Inflammatory macrophage treated with lipopolysaccharide for 4 hours (primary cell): ENCODE results near the gene MCC.
A peak's percentile ranks its signal among the peaks of the same experiment; 100 is the strongest.

ENCODE experiments used
- DNase-seq: peaks from one replicate; pipeline ENCODE4 v3.0.0-alpha.2; 2020

MCC gene

DNA sequence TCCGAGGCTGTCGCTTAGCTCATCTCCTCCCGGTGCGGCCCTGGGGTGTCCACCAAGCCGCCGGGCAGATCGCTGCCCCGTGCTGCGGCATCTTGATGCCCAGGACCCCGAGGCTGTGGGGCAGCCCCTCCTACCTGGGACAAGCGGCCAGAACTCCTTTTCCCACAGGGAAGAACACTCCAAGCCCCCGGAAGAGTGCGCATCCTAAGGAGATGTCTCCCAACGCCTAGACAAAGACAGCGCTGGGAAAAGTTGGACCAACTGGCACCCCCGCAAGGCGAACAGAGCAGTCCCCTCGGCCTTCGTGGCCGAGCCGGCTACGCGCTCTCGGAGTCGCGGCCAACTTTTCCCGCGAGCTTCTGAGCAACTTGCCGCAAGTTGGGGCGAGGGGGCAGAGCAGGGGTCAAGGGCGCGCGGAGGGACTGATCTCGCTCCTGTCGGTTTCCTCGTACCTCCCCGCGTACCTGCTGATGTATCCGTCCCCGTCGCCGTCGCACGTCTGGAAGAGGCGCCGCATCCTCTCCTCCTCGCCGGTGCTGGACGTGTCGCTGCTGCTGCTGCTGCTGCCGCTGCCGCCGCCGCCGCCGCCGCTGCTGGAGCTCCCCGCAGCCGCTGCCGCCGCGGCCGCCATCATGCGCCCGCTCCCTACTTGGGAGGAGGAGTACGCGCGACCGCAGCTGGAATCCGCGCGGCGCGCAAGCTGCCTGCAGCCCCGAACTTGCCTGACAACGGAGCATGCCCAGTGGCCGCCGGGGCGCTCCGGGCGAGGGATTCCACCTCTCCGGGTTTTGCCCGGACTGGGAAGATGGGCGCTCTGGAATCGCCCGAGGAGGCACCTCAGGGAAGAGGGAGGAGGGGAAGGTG is at the start of gene MCC:
TSS of gene MCC (minus strand) at position 673 of the 864 bp plus-strand sequence.
- peak; percentile 18 for DNase-seq

DNA sequence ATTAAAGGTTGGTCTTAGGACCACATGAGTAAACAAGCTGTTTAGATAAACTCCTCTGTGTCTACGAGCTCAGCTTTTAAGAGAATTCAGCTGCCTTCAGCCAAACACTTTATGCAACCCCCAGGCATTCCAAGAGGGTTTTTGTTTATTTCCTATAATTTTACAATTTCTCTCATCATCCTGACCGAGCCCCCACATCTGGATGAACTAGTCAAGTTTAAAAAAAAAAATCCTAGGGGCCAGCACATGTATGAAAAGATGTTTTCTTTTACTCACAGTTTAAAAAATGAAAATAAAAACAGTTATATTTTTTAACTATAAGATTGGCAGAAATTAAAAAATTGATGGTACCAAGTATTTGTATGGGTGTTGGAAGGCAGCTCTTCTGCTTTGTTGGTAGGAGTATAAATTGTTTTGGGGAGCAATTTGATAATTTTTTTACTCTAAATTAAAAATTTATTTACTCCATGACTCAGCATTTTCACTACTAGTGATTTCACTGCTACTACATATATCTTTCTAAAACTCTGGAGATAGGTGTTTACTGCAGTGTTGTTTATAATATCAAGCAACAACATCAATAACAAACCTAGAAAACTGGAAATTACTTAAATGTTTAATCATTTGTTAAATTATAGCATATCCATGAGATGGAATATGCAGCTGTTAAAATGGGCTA is 43.4 kb upstream of the MCC start:
- no peak for DNase-seq

DNA sequence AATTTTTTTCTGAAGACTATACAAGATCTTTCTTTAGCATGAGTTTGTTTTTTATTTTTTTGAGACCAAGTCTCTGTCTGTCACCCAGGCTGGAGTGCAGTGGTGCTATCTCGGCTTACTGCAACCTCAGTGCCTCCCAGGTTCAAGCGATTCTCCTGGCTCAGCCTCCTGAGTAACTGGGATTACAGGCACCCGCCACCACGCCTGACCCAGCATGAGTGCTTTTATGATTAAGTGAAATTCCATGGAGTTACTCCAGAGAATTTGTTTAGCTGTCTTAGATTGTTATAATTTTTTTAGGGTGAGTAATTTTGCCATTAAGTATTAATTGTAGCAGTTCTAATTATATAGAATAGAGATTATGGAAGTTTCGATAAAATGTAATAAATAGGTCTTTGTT is 39.5 kb upstream of the MCC start:
- no peak for DNase-seq

DNA sequence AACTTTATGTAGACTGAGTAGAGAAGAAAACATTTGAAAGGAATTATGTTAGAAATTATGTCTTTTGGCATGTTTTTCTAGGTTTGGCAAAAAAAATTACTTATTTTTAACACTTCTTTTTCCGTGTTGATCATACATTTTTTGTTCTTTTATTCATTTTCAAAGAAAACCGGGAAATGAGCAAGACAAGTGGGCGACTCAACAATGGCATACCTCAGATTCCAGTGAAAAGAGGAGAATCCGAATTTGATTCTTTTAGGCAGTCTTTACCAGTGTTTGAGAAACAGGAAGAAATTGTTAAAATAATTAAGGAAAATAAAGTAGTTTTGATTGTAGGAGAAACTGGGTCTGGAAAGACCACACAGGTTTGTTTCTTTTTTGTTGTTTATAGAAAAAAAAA is 38.2 kb upstream of the MCC start:
- no peak for DNase-seq

DNA sequence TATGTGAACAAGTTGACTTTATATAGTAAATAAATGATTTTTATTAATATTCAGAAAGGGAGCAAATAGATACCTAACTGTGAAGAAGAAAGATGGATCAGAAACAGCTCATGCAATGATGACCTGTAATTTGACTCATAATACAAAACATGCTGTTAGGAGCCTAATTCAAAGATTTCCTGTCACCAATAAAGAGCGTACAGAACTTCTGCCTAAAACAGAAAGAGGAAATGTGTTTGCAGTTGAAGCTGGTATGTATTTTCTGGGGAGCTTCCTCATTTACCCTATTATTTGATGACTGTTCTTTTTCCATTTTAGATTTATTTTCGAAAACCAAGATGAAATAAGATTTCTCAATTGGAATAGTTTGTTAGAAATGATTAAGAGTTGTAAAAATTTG is 36.7 kb upstream of the MCC start:
- peak; percentile 84 for DNase-seq

GRCh38 chr5:113523168-113523567 is 34.9 kb upstream of the MCC start:
- DNase-seq = no peak

- DNase-seq = no peak
These were observed 32.6 kb upstream of the MCC start for GRCh38 chr5:113520899-113521298.

DNA sequence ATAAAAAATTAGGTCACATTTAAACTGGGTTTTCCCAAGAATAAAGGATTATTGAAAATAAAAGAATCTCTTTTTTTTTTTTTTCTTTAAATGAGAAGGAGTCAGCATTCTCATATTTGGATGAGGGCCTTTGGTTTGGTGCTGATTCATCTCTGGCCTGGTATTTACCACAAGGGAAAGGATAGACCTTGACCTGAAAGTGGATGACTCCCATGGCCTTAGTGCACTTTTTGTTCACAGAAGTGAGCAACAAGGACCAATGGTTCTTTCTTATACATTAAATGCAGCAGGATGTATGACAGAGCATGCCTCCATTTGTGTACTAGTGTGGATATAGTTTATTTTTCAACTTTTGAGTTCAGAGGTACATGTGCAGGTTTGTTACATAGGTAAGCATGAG is 32.2 kb upstream of the MCC start:
- no peak for DNase-seq

DNA sequence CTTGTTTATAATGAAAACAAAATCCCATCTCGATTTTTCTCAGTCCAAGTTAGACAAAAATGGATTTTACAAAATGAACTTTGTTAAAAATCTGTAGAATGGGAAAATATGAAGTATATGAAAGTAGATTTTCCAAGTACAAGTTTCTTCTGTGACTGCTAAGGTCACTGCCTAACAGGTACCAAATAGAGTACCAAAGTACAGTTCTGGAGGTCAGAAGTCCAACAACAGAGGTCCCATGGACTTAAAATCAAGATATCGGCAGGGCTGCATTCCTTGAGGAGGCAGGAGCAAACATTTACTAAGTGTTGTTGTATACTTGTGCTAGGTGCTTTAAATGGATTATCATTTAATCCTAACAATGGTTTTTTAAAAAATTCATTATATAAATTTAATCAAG is 31.2 kb upstream of the MCC start:
- DNase-seq = no peak

- DNase-seq = no peak
These were observed 30.6 kb upstream of the MCC start for GRCh38 chr5:113518884-113519283.

DNA sequence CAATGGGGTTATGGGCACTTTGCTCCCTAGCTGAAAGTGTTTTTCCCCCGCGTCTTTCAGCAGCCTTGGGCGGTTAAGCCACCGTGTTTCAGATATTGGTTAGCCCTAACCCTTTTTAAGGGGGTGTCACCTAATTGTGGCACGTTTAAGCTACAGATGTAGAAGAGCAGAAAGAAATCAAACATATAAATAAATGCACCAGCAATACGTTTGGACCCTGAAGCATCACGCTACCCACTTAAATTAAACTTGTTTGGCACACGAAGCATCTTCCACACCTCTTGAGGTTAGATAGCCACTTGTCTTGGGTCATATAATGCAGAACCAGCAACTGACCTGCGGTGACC is 26.0 kb upstream of the MCC start:
- no peak for DNase-seq

DNA sequence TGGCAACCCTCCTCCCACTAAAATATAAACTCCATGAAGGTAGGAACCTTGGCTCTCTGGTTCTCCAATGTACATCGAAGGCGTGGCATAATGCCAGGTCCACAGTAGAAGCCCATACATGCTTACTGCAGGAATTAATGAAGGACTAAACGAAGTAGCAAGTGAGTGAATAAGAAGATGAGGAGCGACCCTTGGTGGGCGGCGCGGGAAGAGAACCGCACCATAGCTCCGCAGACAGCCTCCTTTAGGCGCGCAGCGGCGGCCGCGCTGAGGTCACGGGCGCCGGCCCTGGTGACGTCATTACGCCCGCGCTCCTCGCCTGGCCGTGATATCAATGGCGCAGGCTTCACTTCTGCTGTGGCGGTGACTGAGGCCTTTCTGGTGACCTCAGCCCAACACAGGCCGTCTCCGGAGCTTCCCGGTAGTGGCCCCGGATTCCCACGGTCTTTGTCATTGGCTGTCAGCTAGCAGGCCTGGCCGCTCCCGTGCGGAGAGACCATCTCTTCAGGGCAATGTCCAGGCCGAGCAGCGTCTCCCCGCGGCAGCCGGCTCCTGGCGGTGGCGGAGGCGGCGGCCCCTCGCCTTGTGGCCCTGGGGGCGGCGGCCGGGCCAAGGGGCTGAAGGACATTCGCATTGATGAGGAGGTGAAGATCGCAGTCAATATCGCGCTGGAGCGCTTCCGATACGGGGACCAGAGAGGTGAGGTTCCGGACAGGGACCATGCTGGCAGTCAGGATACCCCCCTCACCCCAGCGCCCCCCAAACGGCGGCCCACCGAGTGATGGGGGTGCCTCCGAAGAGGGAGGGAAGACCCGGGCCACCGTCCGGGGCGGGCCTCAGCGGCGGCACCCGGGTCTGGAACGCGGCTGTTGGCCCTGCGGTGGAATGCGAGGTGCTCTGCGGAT is 25.4 kb upstream of the MCC start, which contains the start of gene YTHDC2:
TSS of gene YTHDC2 (plus strand) at position 311 of the 905 bp plus-strand sequence. CDS start at position 513, 202 bp downstream.
- peak; percentile 96 for DNase-seq

DNA sequence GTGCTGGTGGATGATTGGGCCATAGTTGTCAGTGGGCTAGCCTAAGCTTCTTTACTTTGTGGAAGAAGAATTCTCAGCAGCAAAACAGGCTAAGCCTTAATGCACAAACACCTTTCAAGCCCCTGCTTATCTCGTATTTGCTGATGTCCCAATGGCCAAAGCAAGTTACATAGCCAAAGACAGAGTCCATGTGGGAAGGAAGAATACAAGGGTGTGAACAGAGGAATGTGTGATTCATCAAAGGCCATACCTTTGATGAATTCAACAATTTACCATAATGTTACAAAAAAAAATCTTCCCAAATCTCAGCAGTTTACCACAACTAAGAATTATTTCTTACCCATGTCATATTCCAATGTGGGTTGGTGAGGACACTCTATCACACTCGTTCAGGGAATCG is 24.1 kb upstream of the MCC start:
- DNase-seq = no peak

DNA sequence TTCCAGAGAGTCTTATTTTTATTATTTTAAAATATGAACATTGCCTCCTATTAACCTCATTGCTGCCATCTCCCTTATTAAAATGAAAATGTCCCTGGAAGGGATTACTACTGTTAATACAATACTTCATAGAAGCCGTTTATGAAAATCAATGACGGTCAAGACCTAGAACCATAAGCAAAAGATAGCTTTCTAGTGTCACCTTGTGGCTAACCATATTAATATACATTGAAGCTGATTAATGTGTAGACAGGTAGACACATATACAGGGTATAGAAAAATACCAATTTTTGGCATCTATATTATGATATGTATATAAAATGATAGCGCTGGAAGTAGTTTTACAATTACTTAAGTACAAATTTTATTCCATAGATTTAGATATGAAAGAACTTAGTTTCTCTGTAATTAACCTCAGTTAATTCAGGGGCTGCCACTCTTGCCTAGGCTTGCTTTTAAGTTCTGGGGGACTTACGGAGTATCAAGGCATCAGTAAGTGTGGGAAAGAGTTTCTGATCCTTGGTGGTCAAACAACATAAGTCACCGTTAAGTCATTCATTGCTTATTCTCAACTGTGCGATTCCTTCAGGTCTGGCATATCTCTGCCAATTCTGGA is 22.7 kb upstream of the MCC start:
- DNase-seq = peak; percentile 60

DNA sequence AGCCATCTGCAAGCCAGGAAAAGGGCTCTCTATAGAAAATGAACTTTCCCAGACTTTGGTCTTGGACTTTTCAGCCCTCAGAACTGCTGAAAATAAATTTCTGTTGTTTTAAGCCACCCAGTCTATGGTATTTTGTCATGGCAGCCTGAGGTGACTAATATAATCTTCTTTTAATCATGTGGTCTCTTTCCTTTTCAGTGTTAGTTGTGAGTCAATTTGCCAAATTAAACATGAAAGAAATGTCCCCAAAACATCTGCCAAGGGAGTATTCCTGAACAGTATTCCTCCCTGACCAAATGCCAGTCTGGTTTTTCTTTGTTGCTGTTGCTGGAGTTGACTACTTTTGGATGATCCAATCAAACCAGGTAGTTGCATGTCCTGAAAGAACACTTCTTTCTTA is 20.5 kb upstream of the MCC start:
- DNase-seq = no peak

DNA sequence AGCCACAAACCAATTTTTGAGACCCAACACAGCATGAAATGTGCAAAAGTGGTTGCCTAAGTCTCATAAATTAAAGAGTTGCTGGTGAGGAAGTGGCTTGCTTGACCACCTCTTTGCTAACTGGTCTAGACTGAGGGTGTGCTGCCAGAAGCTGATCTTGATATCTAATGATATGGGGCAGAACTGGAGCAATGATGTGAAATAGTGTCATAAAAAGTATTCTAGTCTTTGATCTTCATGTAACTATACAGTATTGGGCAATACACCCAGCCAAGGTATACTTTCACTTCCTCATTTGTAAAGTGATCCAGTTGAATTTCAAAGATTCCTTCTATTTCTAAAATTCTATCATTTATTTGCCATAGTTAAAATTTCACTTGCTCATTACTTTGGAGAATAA is 19.3 kb upstream of the MCC start:
- no peak for DNase-seq

DNA sequence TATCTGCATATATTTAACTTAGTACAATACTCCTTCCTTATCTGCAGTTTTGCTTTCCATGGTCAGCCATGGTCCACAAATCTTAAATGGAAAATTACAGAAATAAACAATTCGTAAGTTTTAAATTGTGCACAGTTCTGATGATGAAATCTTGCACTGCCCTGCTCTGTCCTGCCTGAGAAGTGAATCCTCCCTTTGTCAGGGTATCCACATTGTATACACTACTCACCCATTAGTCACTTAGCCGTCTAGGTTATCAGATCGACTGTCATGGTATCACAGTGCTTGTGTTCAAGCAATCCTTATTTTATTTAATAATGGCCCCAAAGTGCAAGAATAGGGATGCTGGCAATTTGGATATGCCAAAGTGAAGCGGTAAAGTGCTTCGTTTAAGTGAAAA is 16.9 kb upstream of the MCC start:
- DNase-seq = no peak

DNA sequence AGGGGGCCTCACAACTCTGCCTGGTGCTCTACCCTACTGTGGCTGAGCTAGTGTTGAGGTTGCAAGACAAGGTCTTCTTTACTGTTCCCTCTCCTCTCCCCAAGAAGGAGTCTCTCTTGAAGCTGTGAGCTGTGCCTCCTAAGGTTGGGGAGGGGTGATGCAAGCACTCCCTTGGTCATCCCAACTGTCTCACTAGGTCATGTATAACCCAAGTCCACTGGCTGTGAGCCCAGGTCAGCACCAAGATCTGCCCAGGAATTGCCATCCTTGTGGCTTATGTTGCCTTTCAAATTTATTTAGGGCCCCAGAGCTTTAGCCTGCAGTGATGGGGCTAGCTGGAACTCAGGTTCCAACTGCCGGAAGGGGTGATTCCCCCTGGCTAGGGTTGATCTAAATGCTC is 14.9 kb upstream of the MCC start:
- no peak for DNase-seq

GRCh38 chr5:113502073-113502472 is 13.8 kb upstream of the MCC start:
- DNase-seq = no peak

DNA sequence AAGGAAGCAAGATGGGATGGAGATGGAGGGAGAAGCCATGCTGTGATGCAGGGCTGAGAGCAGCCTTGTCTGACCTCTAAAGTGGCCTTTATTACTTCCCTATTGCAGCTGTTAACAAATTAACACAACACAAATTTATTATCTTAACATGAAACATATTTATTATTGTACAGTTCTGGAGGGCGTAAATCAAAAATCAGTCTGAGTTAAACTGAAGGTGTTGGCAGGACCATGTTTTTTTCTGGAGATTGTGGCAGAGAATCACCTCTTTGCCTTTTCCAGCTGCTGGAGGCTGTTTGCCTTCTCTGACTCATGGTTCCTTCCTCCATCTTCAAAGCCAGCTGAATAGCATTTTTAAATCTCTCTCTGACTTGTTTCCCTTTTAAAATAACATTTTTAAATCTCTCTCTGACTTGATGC is 7.2 kb upstream of the MCC start:
- no peak for DNase-seq

- DNase-seq = no peak
These were observed 5.2 kb upstream of the MCC start for GRCh38 chr5:113493446-113493845.

DNA sequence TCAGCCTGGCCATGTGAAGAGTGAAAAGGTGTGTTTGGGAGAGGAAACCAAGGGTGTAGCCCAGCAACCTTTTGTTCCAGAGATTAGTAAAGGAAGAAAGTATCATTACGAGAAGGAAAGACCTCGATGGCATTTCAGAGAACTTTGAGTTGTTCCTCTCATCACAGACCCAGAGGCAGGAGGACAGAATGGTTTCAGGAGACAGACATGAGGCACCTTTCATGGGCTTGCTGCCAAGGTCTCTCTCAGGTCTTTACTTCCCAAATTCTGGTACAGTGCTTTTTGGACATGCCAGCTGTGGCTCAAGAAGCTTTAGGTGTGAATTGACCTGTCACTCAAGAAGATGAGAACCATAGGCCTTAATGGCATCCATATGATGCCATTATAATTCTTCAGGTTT is 2.8 kb upstream of the MCC start:
- no peak for DNase-seq

GRCh38 chr5:113490317-113490716 is 2.1 kb upstream of the MCC start:
- DNase-seq = no peak
